HG02623 (cell line): ENCODE measurements around the gene EIF3D.
"Not testable (repeated sequence)": the region's sequence is repeated elsewhere in the genome, so short reads cannot be mapped to it uniquely, and the experiment has no call there.

Experiments
- ATAC-seq: cut with Tn5 transposase; IDR thresholded peaks from one replicate; pipeline ENCODE4 v1.9.1; 2021; ENCODE audit warnings: moderate library complexity; ENCODE audit not compliant: unreplicated experiment

Gene EIF3D

DNA sequence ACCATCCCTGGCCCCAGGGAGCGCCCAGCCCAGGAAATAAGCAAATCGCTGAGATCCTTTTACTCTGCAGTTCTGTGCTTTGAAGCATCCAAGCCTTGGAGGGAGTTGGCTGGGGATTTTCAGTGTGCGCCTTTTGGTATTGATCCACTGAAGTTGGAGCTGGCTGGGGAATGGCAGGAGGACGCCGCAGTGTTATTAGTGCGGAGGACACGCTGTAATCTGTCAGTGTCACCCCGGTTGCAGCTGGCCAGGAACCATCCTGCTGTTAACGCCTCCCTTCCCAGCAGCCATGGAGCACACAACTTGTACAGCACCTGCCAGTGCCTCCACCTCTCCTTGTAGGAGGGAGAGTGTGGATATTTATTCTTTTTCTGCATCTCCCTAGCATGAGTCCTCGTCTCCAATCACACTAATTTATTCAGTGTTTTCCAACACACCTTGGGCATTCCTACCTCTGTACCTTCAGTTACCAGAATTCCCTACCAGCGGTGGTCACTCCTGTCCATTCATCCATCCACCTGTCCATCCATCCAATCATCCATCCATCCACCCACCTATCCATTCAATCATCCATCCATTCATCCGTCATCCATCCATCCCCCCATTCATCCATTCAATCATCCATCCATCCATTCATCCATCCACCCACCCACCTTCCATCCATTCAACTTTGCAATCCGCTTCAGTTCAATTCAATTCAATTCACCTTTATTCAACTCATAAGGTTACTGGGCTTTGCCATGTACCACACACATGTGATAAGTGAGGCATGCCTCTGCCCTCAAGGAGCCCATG is 21.9 kb upstream of the EIF3D start:
- ATAC-seq = no peak

DNA sequence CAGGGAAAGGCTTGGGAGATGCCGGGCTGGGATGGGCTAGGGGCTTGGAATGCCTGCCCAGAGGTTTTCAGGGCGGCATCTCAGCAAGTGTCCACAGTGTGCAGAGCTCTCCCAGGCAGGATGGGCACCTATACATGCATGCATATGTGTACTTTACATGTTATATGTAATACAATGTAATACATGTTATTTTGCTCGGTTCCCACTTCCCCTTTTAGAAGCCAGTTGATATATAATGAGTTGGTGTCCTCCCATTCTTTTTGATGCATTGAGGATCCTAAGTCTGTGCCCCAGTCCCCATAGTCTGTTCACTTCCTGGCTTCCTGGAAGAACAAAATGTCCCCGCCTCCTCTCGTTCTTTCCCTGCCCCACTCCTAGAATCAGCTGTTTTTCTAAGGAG is 20.1 kb upstream of the EIF3D start:
- ATAC-seq = no peak

DNA sequence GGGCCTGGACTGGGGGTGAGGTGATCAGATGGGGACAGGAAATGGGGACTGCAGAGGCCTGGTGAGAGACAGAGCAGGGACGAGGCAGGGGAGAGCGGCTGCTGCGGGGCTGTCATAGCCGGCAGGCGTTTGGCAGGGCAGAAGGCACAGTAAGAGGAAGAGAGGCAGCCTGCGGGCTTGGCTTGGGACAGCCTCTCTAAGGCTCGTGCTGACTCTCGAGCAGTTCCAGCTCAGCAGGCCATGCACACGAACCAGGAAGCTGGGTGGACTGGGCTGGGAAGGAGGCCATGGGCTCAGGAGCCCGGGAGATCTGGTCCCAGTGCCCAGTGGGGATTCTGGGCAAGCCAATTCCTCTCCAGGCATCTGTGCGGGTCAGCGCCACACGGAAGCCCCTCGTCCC is 19.6 kb upstream of the EIF3D start:
- ATAC-seq = no peak

DNA sequence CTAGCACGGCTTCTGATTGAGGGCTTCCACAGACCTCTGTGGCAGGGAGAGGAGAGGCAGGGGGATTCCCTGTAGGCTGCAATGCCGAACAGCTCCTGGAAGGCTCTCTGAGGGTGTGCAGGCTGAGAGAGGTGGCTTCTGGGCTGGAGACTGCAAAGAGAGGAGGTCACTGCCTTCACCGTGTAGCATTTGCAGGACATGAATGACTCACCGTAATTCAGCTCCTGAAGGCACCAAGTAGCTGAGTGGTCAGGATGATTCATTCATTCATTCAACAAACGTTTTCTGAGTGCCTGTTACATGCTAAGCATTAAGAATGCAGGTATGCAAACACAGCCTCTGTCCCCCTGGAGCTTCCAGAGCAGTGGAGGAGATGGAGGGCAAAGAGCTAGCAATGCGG is 18.0 kb upstream of the EIF3D start:
- ATAC-seq = no peak

DNA sequence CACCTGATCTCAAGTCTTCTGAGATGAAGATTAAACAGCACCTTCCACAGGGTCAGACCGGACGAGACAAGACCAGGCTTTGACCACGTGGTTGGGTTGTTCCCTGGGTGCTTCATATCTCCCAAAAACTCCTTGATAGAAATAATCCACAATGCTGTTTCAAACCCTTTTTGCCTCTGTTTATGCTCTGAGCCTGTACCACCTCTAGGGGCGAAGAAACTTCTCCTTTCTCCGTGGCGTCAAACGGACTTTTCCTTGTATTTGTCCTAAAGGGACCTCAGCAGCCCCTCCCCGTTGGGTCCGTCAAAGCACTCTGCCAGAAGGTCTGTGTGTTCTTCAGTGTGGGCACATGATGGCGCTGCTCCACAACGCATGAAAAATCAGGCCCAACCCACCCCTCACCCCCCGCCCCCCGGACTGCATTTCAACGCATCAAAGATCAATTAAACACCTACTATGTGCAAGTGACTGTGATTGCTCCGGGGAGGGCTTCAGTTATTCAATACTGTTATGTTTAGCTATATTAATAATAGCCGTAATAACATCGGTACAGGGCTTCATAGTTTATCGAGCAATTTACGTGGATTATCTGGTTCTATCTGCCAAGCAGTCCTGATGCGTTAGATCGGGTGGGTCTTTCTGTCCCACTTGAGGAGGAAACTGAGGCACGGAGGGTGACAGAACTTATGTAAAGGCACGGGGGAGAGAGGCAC is 17.3 kb upstream of the EIF3D start:
- no peak for ATAC-seq

DNA sequence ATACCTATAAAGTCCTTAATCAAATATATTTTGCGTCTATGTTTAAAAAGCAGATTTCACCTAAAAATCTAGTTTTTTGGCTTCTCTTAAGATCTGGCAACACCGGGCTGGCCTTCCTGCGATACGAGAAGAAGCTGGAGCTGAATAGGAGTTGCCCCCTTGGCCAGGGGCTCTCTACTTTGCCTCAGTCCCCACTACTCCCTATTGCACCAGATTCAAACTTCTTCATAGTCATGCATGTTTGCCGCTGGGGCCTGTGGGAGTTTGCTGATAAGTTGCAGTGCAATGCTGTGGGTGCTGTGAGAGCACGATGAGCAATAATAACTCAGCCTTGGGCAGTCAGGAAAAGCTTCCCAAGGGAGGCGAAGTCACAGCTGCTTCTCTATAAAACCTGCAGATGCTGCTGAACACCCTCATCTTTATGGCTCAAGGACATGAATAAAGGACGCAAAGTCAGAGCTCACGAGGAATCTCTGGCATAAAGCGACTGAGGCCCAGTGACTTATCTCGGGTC is 15.2 kb upstream of the EIF3D start:
- ATAC-seq = no peak

DNA sequence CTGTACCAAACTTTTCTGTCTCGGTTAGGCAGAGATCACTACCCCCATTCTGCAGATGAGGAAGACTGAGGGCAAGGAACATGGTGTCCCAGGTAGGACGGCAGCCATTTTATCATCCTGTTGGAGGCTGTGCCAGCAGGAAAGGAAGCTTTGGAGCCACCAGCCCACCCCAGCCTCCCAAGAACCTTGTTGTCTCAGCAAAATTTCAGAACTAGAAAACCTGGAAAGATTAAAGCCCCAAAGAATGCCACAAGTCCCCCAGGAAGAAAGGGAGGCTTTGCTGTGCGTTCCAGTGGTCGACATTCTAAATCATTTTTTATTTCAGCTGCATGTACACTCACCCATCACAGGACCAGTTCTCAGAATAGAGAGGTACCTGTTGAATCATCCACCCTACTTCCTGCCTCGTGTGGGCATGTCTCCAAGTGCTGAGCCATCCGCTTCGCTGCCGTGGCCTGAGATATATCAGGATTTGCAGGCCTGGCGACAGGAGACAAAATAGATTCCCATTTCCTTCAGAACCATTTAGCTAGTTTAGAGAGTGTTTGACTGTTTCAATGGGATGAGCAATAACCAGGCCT is 13.0 kb upstream of the EIF3D start:
- no peak for ATAC-seq

DNA sequence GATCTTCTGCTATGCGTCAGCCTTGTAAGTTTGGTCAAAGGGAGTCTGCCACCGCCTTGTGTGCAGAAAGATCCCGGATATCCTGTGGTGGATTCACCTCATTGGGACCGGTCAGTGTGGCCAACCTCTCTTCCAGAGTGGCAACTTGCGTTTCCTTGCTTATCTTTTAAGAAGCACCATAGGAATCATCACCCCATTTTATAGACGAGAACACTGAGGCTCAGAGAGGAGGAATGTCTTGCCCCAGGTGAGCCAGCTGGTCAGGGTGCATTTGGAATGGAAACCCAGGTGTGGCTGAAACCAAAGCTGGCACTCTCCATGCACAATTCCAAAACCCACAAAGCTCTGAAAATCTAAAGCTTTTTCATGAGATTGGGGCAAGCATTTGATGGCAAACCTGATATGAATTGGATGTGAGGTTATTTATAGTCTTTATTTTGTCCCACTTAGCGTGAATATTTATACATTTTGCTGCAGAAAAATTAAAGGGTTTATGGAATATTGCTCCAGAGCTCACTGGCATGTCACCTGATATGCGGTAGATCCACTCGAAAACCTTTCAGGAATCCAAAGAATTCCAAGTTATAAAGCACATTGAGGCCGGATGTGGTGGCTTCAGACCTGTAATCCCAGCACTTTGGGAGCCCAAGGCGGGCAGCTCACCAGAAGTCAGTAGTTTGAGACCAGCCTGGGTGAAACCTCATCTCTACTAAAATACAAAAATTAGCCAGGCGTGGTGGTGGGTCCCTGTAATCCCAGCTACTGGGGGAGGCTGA is 12.1 kb upstream of the EIF3D start:
- ATAC-seq = no peak

DNA sequence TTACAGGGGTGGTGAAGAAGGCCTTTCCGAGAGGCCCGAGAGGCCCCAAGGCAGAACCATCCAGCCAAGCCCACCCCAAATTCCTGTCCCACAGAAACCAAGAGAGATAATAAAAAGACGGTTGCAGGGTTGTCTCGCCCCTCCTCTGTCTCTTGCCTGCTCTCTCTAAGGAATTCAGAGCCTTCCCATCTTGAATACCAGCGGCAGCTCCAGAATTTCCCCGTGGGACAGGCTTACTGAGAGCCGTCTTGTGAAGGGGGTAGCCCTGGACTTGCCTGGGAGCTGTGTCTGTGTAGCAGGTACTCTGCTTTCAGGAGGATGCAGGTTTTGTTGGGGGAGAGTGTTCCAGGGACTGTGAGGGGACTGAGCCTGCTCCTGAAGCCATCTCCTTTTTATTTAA is 9.6 kb upstream of the EIF3D start:
- ATAC-seq = no peak

DNA sequence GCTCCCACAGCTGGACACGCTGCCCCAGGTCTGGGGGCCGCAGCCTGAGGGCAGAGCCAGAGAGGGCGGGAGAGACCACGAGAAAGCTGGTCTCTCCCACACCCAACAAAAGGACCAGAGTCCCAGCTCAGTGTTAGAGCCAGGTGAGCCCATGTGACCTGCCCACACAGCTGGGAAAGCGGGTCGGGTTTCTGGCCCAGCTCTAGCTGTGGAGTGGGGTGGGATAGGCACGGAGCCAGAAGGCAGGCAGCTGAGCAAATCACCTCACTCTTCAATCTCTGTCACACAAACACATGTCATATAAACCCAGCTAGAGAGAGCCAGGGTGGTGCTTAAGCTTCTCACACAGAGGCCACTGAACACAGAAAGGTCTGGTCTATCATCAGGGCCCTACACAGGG is 7.8 kb upstream of the EIF3D start:
- ATAC-seq = no peak

DNA sequence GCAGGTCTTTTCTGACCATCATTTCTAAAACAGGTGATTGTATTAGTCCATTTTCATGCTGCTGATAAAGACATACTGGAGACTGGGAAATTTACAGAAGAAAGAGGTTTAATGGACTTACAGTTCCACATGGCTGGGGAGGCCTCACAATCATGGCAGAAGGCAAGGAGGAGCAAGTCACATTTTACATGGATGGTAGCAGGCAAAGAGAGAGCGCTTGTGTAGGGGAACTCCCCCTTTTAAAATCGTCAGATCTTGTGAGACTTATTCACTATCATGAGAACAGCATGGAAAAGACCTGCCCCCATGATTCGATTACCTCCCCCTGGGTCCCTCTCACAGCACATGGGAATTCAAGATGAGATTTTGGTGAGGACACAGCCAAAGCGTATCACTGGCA is 4.4 kb upstream of the EIF3D start:
- ATAC-seq = not testable (repeated sequence)

DNA sequence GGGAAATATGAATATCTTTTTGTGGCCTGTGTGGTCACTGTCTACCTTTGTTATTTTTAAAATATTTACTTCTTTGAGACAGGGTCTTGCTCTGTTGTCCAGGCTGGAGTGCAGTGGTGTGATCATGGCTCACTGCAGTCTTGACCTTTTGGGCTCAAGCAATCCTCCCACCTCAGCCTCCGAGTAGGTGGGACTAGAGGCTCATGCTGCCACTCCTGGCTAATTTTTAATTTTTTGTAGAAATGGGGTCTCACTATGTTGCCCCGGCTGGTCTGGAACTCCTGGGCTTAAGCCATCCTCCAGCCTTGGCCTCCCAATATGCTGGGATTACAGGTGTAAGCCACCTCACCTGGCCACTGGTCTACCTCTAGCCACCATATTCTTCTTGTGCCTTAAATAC is 3.5 kb upstream of the EIF3D start:
- no peak for ATAC-seq

DNA sequence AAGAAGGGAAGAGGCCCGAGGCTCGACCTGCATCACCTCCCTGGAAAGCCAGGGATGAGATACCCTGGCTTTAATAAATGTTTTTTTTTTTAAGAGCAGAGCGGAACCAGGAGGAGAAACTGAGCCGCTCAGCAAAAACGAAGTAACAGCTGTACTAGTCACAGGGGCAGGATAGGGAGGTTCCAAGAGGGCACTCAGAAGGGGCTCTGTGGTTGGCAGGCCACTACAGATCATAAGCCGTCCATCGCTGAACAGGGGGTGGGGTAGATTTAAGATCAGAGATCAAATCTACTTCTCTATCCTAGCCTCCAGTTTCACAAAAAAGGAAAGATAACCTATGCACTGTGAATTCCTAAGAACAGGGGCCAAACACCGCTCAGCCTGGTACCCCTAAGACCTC is 625 bp downstream of the EIF3D start:
- no peak for ATAC-seq

DNA sequence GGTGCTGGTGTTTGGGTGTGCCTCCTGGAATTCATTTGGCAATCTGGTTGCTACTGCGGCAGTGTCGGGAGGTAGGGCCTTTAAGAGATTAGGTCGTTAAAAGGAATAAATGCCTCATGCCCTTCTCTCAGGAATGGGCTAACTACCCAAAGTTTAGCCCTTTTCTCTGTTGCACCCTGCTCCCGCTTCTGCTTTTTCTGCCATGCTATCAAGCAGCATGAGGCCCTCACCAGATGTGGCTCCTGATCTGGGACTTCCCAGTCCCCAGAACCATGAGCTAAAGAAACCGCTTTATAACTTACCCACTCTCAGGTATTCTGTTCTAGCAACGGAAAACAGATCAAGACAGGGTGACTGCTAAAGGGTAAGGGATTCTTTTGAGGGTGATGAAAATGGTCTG is 6.3 kb downstream of the EIF3D start:
- no peak for ATAC-seq

DNA sequence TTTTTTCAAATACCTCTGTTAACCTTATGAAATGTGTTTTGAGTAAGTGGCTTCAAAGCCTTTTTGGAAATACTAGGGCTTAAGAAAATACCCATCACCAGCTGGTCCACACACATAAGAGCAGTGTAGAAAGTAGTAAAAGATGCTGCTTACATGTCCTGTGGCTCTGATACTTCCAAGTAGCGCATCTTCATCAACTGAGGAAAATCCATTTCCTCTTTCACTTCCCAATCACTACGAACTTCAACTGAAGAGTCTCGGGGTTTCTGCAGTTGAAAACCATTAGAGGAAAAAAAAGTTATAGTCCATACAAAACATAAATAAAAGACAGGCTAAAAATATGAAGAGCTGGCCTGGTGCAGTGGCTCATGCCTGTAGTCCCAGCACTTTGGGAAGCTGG is 8.5 kb downstream of the EIF3D start:
- ATAC-seq = no peak

DNA sequence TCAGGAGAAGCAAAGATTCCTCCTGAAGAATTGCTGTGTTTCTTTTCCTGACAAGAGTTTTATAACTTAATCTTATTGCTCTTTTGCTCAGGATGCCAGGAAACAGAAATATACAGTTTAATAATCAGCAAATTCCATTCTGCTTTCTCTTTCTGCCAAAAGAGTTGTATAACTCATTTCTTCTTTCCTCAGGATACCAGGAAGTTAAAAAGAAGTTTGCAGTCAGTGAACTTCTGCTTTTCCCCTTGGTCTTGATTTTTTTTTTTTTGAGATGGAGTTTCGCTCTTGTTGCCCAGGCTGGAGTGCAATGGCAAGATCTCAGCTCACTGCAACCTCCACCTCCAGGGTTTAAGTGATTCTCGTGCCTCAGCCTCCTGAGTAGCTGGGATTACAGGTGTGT is 9.1 kb downstream of the EIF3D start:
- not testable (repeated sequence) for ATAC-seq

DNA sequence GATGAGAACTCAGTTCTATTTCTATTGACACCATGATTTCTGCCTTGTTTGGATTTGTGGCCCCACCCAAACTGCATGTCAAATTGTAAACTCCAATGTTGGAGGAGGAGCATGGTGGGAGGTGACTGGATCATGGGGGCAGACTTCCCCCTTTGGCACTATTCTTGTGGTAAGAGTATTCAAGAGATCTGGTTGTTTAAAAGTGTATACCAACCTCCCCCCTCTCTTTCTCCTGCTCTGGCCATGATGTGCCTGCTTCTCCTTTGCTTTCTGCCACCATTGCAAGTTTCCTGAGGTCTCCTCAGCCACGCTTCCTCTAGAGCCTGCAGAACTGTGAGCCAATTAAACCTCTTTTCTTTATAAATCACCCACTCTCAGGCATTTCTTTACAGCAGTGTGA is 14.2 kb downstream of the EIF3D start:
- ATAC-seq = no peak

DNA sequence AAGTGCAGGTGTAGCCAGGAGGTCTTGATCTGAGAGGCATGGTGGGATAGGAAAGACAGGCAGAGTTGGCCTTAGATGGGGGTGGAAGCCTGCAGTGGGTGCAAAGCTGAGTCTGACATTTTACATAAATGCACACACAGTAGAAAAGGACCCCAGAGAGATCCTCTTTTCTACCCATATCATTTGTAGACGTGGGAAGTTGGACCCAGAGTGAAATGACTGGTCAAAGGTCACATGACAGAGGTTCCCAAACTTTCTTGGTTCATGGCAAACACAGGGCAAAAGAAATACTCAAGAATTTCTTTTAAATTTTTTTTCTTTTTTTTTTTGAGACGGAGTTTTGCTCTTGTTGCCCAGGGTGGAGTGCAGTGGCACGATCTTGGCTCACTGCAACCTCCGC is 16.0 kb downstream of the EIF3D start:
- no peak for ATAC-seq

DNA sequence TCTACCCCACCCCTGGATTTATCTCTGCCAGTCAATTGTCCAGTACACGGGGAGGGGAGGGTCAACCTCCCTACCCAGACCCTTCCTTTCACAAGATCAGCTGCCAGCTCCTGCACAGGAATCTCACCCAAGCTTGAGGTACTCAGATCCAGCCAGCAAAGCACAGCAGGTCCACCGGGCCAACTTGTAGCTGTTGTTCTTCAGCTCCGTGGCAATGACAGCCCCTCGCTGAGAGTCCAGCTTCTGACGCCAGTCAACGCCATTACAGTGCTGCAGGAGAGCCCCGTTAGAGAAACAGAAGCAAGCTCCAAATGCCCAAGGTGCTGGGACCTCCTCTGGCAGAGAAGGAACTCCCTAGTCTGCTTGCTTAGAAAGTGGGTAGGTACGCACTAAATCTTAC is 16.6 kb downstream of the EIF3D start:
- no peak for ATAC-seq

DNA sequence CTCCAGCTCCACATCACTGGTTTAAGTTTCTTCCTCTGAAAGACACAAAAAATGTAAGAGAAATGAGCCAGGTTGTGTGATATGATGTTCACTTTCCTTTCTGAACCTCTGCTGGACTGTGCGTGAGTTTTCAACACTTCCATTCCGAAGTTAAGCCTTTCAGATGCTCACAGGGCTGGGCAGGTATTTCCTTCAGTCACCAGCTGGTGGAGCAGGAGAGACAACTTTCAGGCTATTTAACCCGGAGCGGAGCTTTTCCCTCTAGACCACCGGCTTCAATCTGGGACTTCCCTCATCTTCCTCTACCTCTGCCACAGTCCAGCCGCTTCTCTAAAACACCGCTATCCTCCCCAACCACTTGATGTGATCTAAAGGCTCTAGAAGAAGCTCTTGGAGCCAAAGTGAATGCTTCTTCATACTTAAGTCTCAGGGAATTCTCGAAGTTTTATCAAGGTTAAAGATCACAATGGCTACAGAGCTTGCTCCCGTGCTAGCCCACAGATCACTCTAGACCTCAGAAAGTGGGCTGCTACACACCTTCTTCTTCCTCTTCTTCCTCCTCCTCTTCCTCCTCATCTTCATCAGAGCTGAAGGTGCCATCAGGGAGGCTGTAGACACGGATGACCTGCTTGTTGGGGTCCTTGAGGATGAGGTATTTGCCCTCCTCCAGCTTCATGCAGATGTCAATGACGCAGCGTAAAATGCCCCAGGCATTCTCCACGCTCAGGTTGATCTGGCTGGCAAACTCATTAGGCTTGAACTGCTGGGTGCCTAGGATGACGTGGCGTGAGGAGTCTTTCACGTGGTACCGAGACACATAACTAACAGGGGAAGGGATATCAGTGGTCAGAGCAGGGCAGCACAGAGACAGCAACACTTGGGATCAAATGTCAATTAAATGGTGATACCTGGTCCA is 17.7 kb downstream of the EIF3D start:
- ATAC-seq = no peak
